HG02852 (cell line): ENCODE results near the gene MAML3.

Experiments used
- ATAC-seq: cut with Tn5 transposase; IDR thresholded peaks from one replicate; pipeline ENCODE4 v1.9.1; 2021; ENCODE audit warnings: mild to moderate bottlenecking, moderate library complexity; ENCODE audit not compliant: unreplicated experiment

MAML3 gene

GRCh38 chr4:139768896-139769295, 385.1 kb downstream of the MAML3 start:
- ATAC-seq: no peak

GRCh38 chr4:139768366-139768765, 385.6 kb downstream of the MAML3 start:
- no peak for ATAC-seq

- ATAC-seq: no peak
Measured at GRCh38 chr4:139767585-139767984, 386.4 kb downstream of the MAML3 start.

- no peak for ATAC-seq
Measured at GRCh38 chr4:139767168-139767567, 386.8 kb downstream of the MAML3 start.

GRCh38 chr4:139764686-139765310, 389.2 kb downstream of the MAML3 start:
- ATAC-seq: no peak

- no peak for ATAC-seq
Measured at GRCh38 chr4:139764182-139764581, 389.8 kb downstream of the MAML3 start.

GRCh38 chr4:139763672-139764071, 390.3 kb downstream of the MAML3 start:
- no peak for ATAC-seq

GRCh38 chr4:139763205-139763604, 390.8 kb downstream of the MAML3 start:
- ATAC-seq: no peak

- ATAC-seq: no peak
Measured at GRCh38 chr4:139762720-139763119, 391.3 kb downstream of the MAML3 start.

GRCh38 chr4:139761461-139761860, 392.5 kb downstream of the MAML3 start:
- peak; percentile 59 for ATAC-seq

GRCh38 chr4:139760567-139760966, 393.4 kb downstream of the MAML3 start:
- no peak for ATAC-seq

- ATAC-seq: no peak
Measured at GRCh38 chr4:139759097-139759496, 394.9 kb downstream of the MAML3 start.

- ATAC-seq: no peak
Measured at GRCh38 chr4:139756391-139757180, 397.4 kb downstream of the MAML3 start.

GRCh38 chr4:139754938-139755337, 399.0 kb downstream of the MAML3 start:
- no peak for ATAC-seq

- no peak for ATAC-seq
Measured at GRCh38 chr4:139753686-139754085, 400.3 kb downstream of the MAML3 start.

- no peak for ATAC-seq
Measured at GRCh38 chr4:139749835-139750498, 404.0 kb downstream of the MAML3 start.

- ATAC-seq: no peak
Measured at GRCh38 chr4:139749338-139749737, 404.6 kb downstream of the MAML3 start.

- no peak for ATAC-seq
Measured at GRCh38 chr4:139746431-139747171, 407.4 kb downstream of the MAML3 start.

- no peak for ATAC-seq
Measured at GRCh38 chr4:139745111-139745639, 408.8 kb downstream of the MAML3 start.

- ATAC-seq: no peak
Measured at GRCh38 chr4:139744232-139744631, 409.8 kb downstream of the MAML3 start.

- no peak for ATAC-seq
Measured at GRCh38 chr4:139743027-139743426, 411.0 kb downstream of the MAML3 start.
